ENCODE measurements around the gene ADRA2C. TPM values are rescaled to one million over a fixed set of nuclear protein-coding genes. Genes with fewer than 3 reads are reported as not detected.

The ADRA2C gene
- polyA plus RNA-seq, 2 of the 4 experiments (the other 2 are of a cell fraction) = 1.9 to 4.1 TPM

- TF ChIP-seq CTCF (IDR thresholded peaks at IDR 0.05) = no peak
- TF ChIP-seq E2F6 (IDR thresholded peaks at IDR 0.05; ENCODE audit: borderline replicate concordance, low read depth) = no peak
- TF ChIP-seq MAX (IDR thresholded peaks at IDR 0.05) = no peak
Observed at GRCh38 chr4:3729882-3730226, 36.3 kb upstream of the ADRA2C start (continued).

- DNase-seq (ENCODE audit: low read depth in 1 of 2, low spot score in 1 of 2) (no peak), ATAC-seq (no peak), FAIRE-seq (no peak)
- CTCF ChIA-PET = interaction anchor here (1.0 kb wide), 1 partner anchor 150 kb away, joined by 3 read pairs; no protein-coding TSS in a partner anchor
- H3K27ac ChIP-seq = no peak overlapping the region
- no peak overlapping the region for H3K4me2 ChIP-seq
- no peaks in the 10 kb centered on the region for H3K4me1 ChIP-seq
- TF ChIP-seq FOXS1 (CRISPR knock-in tag; IDR thresholded peaks at IDR 0.05) (no peak), HOXB5 (CRISPR knock-in tag; IDR thresholded peaks at IDR 0.05) (no peak), EP300 (IDR thresholded peaks at IDR 0.05) (no peak), ELK1 (IDR thresholded peaks at IDR 0.05; ENCODE audit: low read depth, low read length) (no peak), HDAC2 (IDR thresholded peaks at IDR 0.05) (no peak), HEYL (CRISPR knock-in tag; IDR thresholded peaks at IDR 0.05) (no peak), MAFK (IDR thresholded peaks at IDR 0.05; ENCODE audit: partially characterized antibody) (no peak), ZSCAN20 (CRISPR knock-in tag; IDR thresholded peaks at IDR 0.05) (no peak)
- POLR2A ChIA-PET = no interaction called here
- H3K4me3 ChIP-seq = no peak overlapping the region
- WGBS (ENCODE audit: missing lambda C conversion rate) = 65% methylated on average over 4 of the region's 17 CpGs
- H3K9me3 ChIP-seq = no peaks in the 10 kb centered on the region
Observed at GRCh38 chr4:3730422-3731190, 35.6 kb upstream of the ADRA2C start.

- Histone ChIP-seq H3K4me2 (no peak overlapping the region), H3K4me3 (no peak overlapping the region), H3K9me3 (no peaks in the 10 kb centered on the region), H3K4me1 (no peaks in the 10 kb centered on the region), H3K27ac (no peak overlapping the region)
- TF ChIP-seq HES2 (IDR thresholded peaks at IDR 0.05) = no peak
- no peak for TF ChIP-seq NR3C1 (IDR thresholded peaks at IDR 0.05)
- TF ChIP-seq MYC (IDR thresholded peaks at IDR 0.05; ENCODE audit: borderline replicate concordance, low read length) = no peak
- no peak for TF ChIP-seq EP300 (IDR thresholded peaks at IDR 0.05)
- TF ChIP-seq HOXA7 (CRISPR knock-in tag; IDR thresholded peaks at IDR 0.05) = no peak
- TF ChIP-seq E2F6 (IDR thresholded peaks at IDR 0.05; ENCODE audit: borderline replicate concordance, low read depth) = no peak
- TF ChIP-seq HMGXB4 (CRISPR knock-in tag; IDR thresholded peaks at IDR 0.05; ENCODE audit: borderline replicate concordance) = no peak
- TF ChIP-seq REST (IDR thresholded peaks at IDR 0.05) = no peak
- no peak for TF ChIP-seq NPAS2 (CRISPR knock-in tag; IDR thresholded peaks at IDR 0.05; ENCODE audit: borderline replicate concordance)
- no peak for TF ChIP-seq CBX2 (IDR thresholded peaks at IDR 0.05; ENCODE audit: borderline replicate concordance, low read depth)
- TF ChIP-seq ZC3H11A (IDR thresholded peaks at IDR 0.05) = no peak
- TF ChIP-seq HEYL (CRISPR knock-in tag; IDR thresholded peaks at IDR 0.05) = no peak
- TF ChIP-seq MAFK (IDR thresholded peaks at IDR 0.05; ENCODE audit: partially characterized antibody) = no peak
- DNase-seq (ENCODE audit: low read depth in 1 of 2, low spot score in 1 of 2) (no peak), ATAC-seq (no peak), FAIRE-seq (no peak)
- WGBS (ENCODE audit: missing lambda C conversion rate) = 67% methylated on average over 16 of the region's 31 CpGs
- ChIA-PET POLR2A (no interaction called here), CTCF (interaction anchor here (1.0 kb wide), 1 partner anchor 148 kb away, joined by 3 read pairs; no protein-coding TSS in a partner anchor)
Observed at GRCh38 chr4:3732076-3733028, 33.8 kb upstream of the ADRA2C start.
